ENCODE results near the gene CDC123. TPM values are rescaled to one million over a fixed set of nuclear protein-coding genes. Genes with fewer than 3 reads are reported as not detected.
"Not testable (repeated sequence)": the region's sequence is repeated elsewhere in the genome, so short reads cannot be mapped to it uniquely, and the experiment has no call there.

The CDC123 gene
- total RNA-seq, 2 experiments from 2014 or later, result 85.4 to 105 TPM

DNA sequence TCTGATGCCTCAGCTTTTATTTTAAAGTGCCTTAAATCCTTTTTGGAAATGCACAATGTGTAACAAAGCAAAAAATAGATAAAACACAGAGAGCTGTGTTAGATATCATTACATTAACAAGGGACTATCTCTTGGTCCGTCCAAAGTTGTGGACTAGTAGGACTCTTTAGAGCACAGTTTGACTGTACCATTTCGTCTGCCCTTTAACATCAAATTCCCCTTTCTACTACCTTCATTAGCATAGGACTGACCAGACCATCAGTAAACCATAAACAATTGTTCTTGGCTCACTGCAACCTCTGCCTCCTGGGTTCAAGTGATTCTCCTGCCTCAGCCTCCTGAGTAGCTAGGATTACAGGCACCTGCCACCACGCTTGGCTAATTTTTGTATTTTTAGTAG lies 101.8 kb downstream of the CDC123 start:
- CTCF ChIA-PET; H3K4me3 Mint-ChIP-seq; H3K27ac Mint-ChIP-seq; H3K4me1 Mint-ChIP-seq; POLR2A ChIA-PET; H3K27me3 Mint-ChIP-seq; H3K9me3 Mint-ChIP-seq; DNase-seq; H3K36me3 Mint-ChIP-seq (ENCODE audit: low read depth): not testable (repeated sequence)

- Mint-ChIP-seq H3K9me3 (peaks cover 2% of the 10 kb centered on the region), H3K27ac (no peak overlapping the region), H3K36me3 (ENCODE audit: low read depth) (no peaks in the 10 kb centered on the region), H3K4me1 (no peaks in the 10 kb centered on the region), H3K27me3 (no peaks in the 10 kb centered on the region), H3K4me3 (no peak overlapping the region)
- DNase-seq, result no peak
- ChIA-PET POLR2A (no interaction called here), CTCF (interaction anchor here (0.7 to 1.3 kb wide), 3 partner anchors 8 to 79 kb away, joined by 3 read pairs; no protein-coding TSS in a partner anchor)
Measured at GRCh38 chr10:12299222-12299965, 103.4 kb downstream of the CDC123 start.

Other genes with a start within 250 kb of the CDC123 start
- 10 to 100 TPM; 31.3 to 39.2 TPM for gene UPF2, start 153.4 kb upstream of the CDC123 start, total RNA-seq
- gene DHTKD1, start 127.2 kb upstream of the CDC123 start, total RNA-seq, result 10 to 100 TPM; 19.8 to 20.2 TPM
- gene SEC61A2, start 66.5 kb upstream of the CDC123 start, total RNA-seq, result 1 to 10 TPM; 7.9 to 10.0 TPM
- gene NUDT5, start 297 bp upstream of the CDC123 start, total RNA-seq, result 10 to 100 TPM; 90.1 to 97.9 TPM
- gene CAMK1D, start 153.4 kb downstream of the CDC123 start, total RNA-seq, result 10 to 100 TPM; 15.4 to 15.5 TPM